Liver (tissue), 9 donors: Measurements from ENCODE around the gene SUGCT. TPM values are rescaled to one million over a fixed set of nuclear protein-coding genes. Genes with fewer than 3 reads are reported as not detected.

Source experiments
- DNase-seq: peaks from one replicate; pipeline ENCODE4 v3.0.0-alpha.2; 2017; ENCODE audit warnings: low spot score
- H3K27ac ChIP-seq, 2 donors: one replicate each; pipeline ENCODE4 v1.7.0; 2013; ENCODE audit warnings: inconsistent platforms in 2 of 2, low read length in 2 of 2, control low read depth in 1 of 2, low read depth in 1 of 2, mild to moderate bottlenecking in 1 of 2
- H3K27me3 ChIP-seq, 4 donors: one replicate each; pipeline versions ENCODE4 v1.6.1 to v1.7.0; 2013; ENCODE audit warnings: low read length in 3 of 4, inconsistent platforms in 1 of 4, mild to moderate bottlenecking in 1 of 4, moderate library complexity in 1 of 4; ENCODE audit not compliant: control insufficient read depth in 4 of 4, insufficient read depth in 4 of 4
- H3K36me3 ChIP-seq, 4 donors: one replicate each; pipeline versions ENCODE4 v1.6.1 to v1.7.0; 2013; ENCODE audit warnings: low read length in 3 of 4, mild to moderate bottlenecking in 3 of 4, low read depth in 1 of 4, moderate library complexity in 1 of 4; ENCODE audit not compliant: control insufficient read depth in 4 of 4, insufficient read depth in 3 of 4
- H3K4me1 ChIP-seq, 4 donors: one replicate each; pipeline versions ENCODE4 v1.6.1 to v1.7.0; 2013; ENCODE audit warnings: low read length in 3 of 4, mild to moderate bottlenecking in 3 of 4, moderate library complexity in 1 of 4; ENCODE audit not compliant: control insufficient read depth in 4 of 4, insufficient read depth in 4 of 4
- H3K4me3 ChIP-seq, 3 donors: one replicate each; pipeline versions ENCODE4 v1.6.1 to v1.7.0; 2013; ENCODE audit warnings: low read length in 3 of 3, control low read depth in 1 of 3, low read depth in 1 of 3, mild to moderate bottlenecking in 1 of 3
- H3K9ac ChIP-seq, 2 donors: one replicate each; pipeline ENCODE4 v1.7.0; 2013; ENCODE audit warnings: low read length in 2 of 2, mild to moderate bottlenecking in 2 of 2, moderate library complexity in 2 of 2, control low read depth in 1 of 2, low read depth in 1 of 2
- H3K9me3 ChIP-seq, 4 donors: one replicate each; pipeline versions ENCODE4 v1.6.1 to v1.7.0; 2013; ENCODE audit warnings: low read length in 3 of 4; ENCODE audit not compliant: control insufficient read depth in 4 of 4
- EGR1 ChIP-seq, 2 donors: IDR thresholded peaks; 2 replicates each; pipeline ENCODE4 v1.6.1; 2016 to 2018; ENCODE audit warnings: antibody characterized with exemption in 2 of 2, low read depth in 2 of 2
- FOXA1 ChIP-seq: IDR thresholded peaks from 2 replicates; pipeline ENCODE4 v1.6.1; 2016; ENCODE audit warnings: antibody characterized with exemption
- FOXA2 ChIP-seq: IDR thresholded peaks from 2 replicates; pipeline ENCODE4 v1.6.1; 2016; ENCODE audit warnings: antibody characterized with exemption
- GABPA ChIP-seq, 2 donors: IDR thresholded peaks in 1 of 2; conservative IDR thresholded peaks in 1 of 2; 2 replicates each; pipeline ENCODE4 v1.6.1; 2016; ENCODE audit warnings: antibody characterized with exemption in 2 of 2, mild to moderate bottlenecking in 1 of 2, moderate library complexity in 1 of 2
- HNF4A ChIP-seq, 2 donors: conservative IDR thresholded peaks; 2 replicates each; pipeline ENCODE4 v1.6.1; 2016; ENCODE audit warnings: antibody characterized with exemption in 2 of 2, mild to moderate bottlenecking in 2 of 2
- HNF4G ChIP-seq: IDR thresholded peaks from 2 replicates; pipeline ENCODE4 v1.6.1; 2016; ENCODE audit warnings: antibody characterized with exemption
- JUND ChIP-seq, 2 donors: IDR thresholded peaks; 2 replicates each; pipeline ENCODE4 v1.6.1; 2016; ENCODE audit warnings: antibody characterized with exemption in 2 of 2
- TAF1 ChIP-seq: conservative IDR thresholded peaks from 2 replicates; pipeline ENCODE4 v1.6.1; 2016; ENCODE audit warnings: antibody characterized with exemption, mild to moderate bottlenecking
- YY1 ChIP-seq: IDR thresholded peaks from 2 replicates; pipeline ENCODE4 v1.6.1; 2016; ENCODE audit warnings: antibody characterized with exemption, mild to moderate bottlenecking
- WGBS: extraction: QIAGEN DNeasy Blood & Tissue Kit; methylation state at CpG from one replicate; pipeline ENCODE4 v1.1.7; 2013; 5-methylcytosine and 5-hydroxymethylcytosine counted together
- polyA plus RNA-seq, 2 donors: library from polyadenylated mRNA; stranded (reverse) in 1 of 2; unstranded in 1 of 2; fragments of 200-250 nt in 1 of 2; fragments of >200 nt in 1 of 2; fragmentation: Nextera tagmentation in 1 of 2; extraction: Ambion mirVana in 1 of 2; gene quantifications; one replicate each; pipeline versions ENCODE4 v1.2.1 to v1.2.3, GENCODE V29; 2013 to 2015
- total RNA-seq, 2 donors: library from RNA; depleted of rRNA; stranded (reverse); fragments of >200 nt; gene quantifications; one replicate each; pipeline ENCODE4 v1.2.3, GENCODE V29; 2014
- TF ChIP-seq, protein P1 (sequence below): fragments of 150-350 bp; IDR thresholded peaks from 2 replicates; pipeline ENCODE4 v1.5.1; 2017; ENCODE audit warnings: improper control_type of control experiment, low read depth, low read length; ENCODE audit not compliant: missing input control
- TF ChIP-seq, protein P2 (sequence below): IDR thresholded peaks from 2 replicates; pipeline ENCODE4 v1.6.1; 2016; ENCODE audit warnings: antibody characterized with exemption
- TF ChIP-seq, protein P3 (sequence below): IDR thresholded peaks from 2 replicates; pipeline ENCODE4 v1.6.1; 2016; ENCODE audit warnings: antibody characterized with exemption
- TF ChIP-seq, protein P4 (sequence below): IDR thresholded peaks from 2 replicates; pipeline ENCODE4 v1.6.1; 2016; ENCODE audit warnings: antibody characterized with exemption, mild to moderate bottlenecking
- TF ChIP-seq, protein P5 (sequence below): IDR thresholded peaks from 2 replicates; pipeline ENCODE4 v1.6.1; 2016; ENCODE audit warnings: antibody characterized with exemption
- donor health status: healthy.
- donor health status: healthy.
- donor health status: healthy.
- donor health status: healthy.
- donor health status: healthy.

The SUGCT gene
- total and polyA plus RNA-seq, 4 donors = 6.2 to 11.9 (median 9.9) TPM

DNA sequence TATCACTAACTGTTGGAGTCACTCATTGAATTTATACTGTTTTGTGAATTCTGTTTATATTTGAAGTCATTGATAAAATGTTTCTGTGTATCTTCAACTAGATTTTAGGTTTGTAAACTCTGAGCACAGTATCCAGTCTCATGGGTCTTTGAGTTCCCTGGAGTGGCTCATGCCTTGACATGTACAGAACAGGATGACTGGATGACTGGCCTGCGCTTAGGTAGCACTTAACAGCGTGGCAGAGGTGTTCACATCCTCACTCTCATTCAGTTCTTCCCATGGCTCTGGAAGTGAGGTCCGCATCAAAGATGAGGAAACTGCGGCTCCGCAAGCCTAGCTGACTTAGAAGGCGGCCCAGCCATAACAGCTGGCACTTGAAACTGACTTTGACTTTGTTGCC lies 576.9 kb downstream of the SUGCT start:
- Histone ChIP-seq H3K27me3 (no peaks in the 10 kb centered on the region), H3K9ac (no peak overlapping the region), H3K4me3 (no peak overlapping the region), H3K9me3 (no peaks in the 10 kb centered on the region), H3K36me3 (no peaks in the 10 kb centered on the region), H3K4me1 (peaks cover 0 to 3% (median 0%) of the 10 kb centered on the region in 4 donors), H3K27ac (no peak overlapping the region)
- 96% methylated on average over 6 of the region's 6 CpGs for WGBS
- no peak for DNase-seq
- no peak for TF ChIP-seq JUND (IDR thresholded peaks at IDR 0.05)
- no peak for TF ChIP-seq YY1
- TF ChIP-seq EGR1 (IDR thresholded peaks at IDR 0.05; ENCODE audit: low read depth in 2 of 2) = no peak
- no peak for TF ChIP-seq HNF4A (conservative IDR thresholded peaks at IDR 0.05)
- TF ChIP-seq, protein P1, sequence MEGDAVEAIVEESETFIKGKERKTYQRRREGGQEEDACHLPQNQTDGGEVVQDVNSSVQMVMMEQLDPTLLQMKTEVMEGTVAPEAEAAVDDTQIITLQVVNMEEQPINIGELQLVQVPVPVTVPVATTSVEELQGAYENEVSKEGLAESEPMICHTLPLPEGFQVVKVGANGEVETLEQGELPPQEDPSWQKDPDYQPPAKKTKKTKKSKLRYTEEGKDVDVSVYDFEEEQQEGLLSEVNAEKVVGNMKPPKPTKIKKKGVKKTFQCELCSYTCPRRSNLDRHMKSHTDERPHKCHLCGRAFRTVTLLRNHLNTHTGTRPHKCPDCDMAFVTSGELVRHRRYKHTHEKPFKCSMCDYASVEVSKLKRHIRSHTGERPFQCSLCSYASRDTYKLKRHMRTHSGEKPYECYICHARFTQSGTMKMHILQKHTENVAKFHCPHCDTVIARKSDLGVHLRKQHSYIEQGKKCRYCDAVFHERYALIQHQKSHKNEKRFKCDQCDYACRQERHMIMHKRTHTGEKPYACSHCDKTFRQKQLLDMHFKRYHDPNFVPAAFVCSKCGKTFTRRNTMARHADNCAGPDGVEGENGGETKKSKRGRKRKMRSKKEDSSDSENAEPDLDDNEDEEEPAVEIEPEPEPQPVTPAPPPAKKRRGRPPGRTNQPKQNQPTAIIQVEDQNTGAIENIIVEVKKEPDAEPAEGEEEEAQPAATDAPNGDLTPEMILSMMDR = no peak
- no peak for TF ChIP-seq HNF4G
- TF ChIP-seq, protein P2, sequence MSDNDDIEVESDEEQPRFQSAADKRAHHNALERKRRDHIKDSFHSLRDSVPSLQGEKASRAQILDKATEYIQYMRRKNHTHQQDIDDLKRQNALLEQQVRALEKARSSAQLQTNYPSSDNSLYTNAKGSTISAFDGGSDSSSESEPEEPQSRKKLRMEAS = no peak
- TF ChIP-seq TAF1 = no peak
- no peak for TF ChIP-seq GABPA (IDR thresholded peaks at IDR 0.05 in 1 of 2, conservative IDR thresholded peaks at IDR 0.05 in 1 of 2)
- TF ChIP-seq FOXA2 = no peak
- TF ChIP-seq, protein P3, sequence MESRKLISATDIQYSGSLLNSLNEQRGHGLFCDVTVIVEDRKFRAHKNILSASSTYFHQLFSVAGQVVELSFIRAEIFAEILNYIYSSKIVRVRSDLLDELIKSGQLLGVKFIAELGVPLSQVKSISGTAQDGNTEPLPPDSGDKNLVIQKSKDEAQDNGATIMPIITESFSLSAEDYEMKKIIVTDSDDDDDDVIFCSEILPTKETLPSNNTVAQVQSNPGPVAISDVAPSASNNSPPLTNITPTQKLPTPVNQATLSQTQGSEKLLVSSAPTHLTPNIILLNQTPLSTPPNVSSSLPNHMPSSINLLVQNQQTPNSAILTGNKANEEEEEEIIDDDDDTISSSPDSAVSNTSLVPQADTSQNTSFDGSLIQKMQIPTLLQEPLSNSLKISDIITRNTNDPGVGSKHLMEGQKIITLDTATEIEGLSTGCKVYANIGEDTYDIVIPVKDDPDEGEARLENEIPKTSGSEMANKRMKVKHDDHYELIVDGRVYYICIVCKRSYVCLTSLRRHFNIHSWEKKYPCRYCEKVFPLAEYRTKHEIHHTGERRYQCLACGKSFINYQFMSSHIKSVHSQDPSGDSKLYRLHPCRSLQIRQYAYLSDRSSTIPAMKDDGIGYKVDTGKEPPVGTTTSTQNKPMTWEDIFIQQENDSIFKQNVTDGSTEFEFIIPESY = no peak
- no peak for TF ChIP-seq FOXA1
- TF ChIP-seq, protein P4, sequence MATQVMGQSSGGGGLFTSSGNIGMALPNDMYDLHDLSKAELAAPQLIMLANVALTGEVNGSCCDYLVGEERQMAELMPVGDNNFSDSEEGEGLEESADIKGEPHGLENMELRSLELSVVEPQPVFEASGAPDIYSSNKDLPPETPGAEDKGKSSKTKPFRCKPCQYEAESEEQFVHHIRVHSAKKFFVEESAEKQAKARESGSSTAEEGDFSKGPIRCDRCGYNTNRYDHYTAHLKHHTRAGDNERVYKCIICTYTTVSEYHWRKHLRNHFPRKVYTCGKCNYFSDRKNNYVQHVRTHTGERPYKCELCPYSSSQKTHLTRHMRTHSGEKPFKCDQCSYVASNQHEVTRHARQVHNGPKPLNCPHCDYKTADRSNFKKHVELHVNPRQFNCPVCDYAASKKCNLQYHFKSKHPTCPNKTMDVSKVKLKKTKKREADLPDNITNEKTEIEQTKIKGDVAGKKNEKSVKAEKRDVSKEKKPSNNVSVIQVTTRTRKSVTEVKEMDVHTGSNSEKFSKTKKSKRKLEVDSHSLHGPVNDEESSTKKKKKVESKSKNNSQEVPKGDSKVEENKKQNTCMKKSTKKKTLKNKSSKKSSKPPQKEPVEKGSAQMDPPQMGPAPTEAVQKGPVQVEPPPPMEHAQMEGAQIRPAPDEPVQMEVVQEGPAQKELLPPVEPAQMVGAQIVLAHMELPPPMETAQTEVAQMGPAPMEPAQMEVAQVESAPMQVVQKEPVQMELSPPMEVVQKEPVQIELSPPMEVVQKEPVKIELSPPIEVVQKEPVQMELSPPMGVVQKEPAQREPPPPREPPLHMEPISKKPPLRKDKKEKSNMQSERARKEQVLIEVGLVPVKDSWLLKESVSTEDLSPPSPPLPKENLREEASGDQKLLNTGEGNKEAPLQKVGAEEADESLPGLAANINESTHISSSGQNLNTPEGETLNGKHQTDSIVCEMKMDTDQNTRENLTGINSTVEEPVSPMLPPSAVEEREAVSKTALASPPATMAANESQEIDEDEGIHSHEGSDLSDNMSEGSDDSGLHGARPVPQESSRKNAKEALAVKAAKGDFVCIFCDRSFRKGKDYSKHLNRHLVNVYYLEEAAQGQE = no peak
- TF ChIP-seq, protein P5, sequence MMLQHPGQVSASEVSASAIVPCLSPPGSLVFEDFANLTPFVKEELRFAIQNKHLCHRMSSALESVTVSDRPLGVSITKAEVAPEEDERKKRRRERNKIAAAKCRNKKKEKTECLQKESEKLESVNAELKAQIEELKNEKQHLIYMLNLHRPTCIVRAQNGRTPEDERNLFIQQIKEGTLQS = no peak

DNA sequence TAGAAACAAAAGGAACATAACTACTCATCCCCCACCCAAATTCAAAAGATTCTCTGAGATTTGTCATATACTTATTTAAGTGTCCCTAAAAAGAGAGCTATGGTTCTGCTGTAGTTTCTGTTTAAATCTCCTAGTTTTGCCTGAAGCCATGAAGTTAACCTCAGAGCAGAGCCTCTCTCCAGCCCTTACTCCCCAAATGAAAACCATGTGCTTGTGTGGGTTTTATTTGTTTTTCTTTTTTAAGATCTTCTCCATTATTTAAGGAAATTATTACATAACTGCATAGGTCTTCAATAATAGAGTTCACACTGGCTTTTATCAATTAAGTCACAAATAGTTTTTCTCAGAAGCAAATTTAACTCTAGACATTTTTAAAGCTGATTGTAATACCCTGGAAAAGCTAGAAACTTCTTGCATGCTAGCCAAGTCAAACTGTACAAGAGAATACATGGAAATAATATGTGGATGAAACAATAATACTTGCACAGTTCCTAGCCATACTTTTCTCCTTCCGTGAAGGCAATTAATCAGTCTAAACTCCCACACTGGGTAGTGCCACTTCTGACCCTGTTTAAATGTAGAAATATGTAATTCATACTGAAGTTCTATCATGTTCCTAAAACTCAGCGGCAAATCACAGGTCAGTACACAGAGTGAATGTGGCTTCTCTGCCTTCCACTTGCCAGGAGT lies 579.7 kb downstream of the SUGCT start:
- H3K27me3 ChIP-seq = no peaks in the 10 kb centered on the region
- H3K9me3 ChIP-seq = no peaks in the 10 kb centered on the region
- WGBS = 93% methylated on average over 2 of the region's 2 CpGs
- TF ChIP-seq, protein P1 = no peak
- TF ChIP-seq YY1 (no peak), GABPA (IDR thresholded peaks at IDR 0.05 in 1 of 2, conservative IDR thresholded peaks at IDR 0.05 in 1 of 2) (no peak), FOXA2 (no peak)
- TF ChIP-seq, protein P2 = no peak
- H3K4me1 ChIP-seq = peaks cover 0 to 3% (median 0%) of the 10 kb centered on the region in 4 donors
- H3K4me3 ChIP-seq = no peak overlapping the region
- no peak for DNase-seq
- no peaks in the 10 kb centered on the region for H3K36me3 ChIP-seq
- no peak overlapping the region for H3K9ac ChIP-seq
- H3K27ac ChIP-seq = no peak overlapping the region
